ENCODE data around the gene MAEA.

MAEA gene

GRCh38 chr4:1355378-1355777 lies 65.7 kb downstream of the MAEA start:
- no peak for DNase-seq

DNA sequence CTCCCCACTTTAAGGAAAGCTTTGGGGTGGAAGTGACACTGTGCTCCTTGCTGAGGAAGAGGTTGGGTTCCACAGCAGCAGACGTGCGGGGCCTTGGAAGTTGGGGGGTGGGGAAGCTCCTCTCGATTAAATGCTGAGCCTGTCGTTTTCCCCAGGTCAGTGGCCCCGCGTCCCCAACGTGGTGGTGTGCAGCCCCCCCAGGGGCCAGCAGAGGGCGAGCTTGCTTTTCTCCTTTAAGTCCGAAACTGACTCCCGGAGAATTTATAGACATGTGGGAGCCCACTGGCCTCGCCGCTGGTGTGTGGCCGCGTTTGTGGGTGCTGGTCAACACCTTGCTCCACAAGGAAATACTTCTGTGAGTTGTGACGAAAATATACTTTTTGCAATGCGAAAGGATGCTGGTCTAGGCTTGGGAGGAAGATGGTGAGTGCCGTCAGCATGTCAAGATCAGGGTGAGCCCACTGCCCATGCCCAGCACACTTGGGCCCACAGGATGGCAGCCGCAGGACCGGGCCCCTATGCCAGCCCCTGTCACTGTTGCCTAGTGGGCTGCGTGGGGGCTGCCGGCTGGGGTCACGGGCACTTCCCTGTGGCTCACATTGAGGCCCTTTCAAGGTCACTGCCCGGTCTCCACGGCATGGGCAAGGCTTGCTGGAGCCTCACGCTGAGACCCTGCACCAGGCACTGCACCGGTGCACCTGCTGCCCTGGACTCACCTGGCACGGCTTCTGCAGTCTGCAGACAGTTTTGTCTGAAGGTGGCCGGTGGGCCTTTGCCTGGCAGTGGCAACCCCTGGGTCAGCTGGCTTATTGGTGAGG lies 66.7 kb downstream of the MAEA start:
- DNase-seq = no peak

DNA sequence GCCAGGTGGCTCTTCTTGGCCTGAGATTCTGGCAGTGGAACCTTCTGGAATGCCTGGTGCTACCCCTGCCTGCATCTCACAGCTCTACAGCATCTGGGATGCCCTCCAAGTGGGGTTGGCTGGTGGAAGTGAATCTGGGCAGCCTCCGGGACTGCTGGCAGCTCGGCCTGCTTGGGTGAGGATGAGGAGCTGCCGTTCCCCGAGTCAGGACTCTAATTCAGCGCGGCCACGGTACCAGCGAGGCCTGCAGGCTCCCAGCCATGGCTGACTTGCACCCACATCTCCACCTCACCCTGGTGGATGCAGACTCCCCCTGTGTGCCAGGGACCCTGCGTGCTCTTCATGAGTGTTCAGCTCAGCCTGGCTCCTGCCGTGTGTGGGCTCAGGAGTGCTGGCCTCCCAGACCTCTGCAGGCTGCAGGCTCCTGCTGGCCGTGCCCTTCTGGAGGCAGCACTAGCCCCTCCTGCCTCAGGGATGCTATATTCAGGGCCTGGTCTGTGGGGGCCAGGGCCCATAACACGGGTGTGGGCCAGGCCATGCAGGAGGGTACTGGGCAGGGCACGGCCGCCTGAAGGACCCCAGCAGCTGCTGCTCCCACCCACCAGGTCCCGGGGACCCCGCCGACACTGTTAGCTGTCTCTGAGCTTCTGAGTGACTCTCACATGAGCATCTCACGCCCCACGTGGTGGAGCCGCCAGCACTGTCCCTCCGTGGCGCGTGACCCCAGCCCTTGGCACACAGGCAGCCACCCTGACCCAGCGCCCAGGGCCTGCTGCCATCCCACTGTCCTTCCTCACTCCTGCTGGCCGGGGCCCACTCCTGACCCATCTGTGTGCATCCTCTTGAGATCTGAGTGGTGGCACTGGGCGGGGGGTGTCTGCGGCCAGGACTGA lies 67.9 kb downstream of the MAEA start:
- no peak for DNase-seq

DNA sequence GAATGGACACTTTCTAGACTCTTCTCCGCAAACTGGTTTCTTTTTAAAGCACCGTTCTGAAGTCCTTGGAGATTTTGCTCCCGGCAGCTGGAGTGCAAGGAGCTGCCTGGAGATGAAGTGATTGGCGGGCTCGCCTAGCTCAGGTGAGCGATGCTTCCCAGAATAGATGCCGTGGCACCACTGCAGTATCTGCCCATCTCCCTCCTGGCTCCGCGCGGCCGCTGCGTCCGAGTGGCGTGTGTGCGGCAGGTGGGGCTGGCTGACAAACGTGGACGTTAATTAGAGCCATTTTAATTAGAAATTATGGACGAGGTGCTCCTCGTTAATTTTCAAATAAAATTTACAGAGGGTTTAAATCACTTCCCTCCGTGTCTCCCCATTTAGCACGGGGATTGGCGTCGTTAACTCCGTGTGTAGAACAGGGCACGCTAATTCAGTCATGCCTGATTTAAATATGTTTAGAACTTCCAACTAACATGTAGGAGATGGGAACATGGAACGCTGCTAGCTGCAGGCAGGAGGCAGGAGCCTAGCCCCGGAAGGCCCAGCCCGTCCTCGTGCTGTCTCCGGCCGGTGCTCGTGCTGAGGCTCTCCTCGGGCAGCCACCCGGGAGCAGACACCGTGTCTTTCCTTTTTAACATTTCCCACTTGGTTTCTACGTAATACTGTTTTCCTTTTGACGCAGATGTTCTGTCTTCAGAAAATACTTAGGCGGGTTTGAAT lies 68.9 kb downstream of the MAEA start:
- no peak for DNase-seq

DNA sequence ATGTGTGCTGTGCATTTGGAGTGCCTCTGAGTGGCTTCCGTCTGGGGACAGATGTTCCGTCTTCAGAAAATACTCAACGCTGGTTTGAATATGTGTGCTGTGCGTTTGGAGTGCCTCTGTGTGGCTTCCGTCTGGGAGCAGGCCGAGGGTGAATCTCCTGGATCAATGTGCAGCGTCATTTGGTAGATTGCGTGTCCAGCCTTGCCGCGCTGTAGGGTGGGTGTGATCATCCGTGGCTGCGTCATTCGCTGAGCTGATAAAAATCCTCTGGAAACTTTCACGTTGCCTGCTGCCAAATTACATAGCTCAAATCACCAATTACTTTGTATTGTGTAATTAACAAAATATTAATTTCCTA lies 69.4 kb downstream of the MAEA start:
- no peak for DNase-seq

DNA sequence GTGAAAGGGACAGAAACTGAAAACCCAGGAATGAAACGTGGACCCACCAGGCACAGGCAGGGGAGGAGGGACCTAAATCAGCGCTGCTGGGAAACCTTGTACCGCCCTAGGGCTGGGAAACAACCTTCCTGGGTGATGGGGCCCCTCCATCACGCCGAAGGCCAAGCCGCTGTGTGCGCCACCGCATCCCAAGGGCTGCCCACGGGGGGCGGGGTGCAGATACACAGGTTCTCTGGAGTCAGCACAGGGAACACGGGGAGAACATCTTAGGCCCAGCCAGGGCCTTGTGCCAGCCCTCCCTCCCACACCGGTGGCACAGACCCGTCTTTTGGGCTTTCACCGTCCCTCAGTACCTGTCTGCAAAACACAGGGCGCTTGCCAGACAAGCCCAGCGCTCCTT lies 70.3 kb downstream of the MAEA start:
- DNase-seq = no peak

DNA sequence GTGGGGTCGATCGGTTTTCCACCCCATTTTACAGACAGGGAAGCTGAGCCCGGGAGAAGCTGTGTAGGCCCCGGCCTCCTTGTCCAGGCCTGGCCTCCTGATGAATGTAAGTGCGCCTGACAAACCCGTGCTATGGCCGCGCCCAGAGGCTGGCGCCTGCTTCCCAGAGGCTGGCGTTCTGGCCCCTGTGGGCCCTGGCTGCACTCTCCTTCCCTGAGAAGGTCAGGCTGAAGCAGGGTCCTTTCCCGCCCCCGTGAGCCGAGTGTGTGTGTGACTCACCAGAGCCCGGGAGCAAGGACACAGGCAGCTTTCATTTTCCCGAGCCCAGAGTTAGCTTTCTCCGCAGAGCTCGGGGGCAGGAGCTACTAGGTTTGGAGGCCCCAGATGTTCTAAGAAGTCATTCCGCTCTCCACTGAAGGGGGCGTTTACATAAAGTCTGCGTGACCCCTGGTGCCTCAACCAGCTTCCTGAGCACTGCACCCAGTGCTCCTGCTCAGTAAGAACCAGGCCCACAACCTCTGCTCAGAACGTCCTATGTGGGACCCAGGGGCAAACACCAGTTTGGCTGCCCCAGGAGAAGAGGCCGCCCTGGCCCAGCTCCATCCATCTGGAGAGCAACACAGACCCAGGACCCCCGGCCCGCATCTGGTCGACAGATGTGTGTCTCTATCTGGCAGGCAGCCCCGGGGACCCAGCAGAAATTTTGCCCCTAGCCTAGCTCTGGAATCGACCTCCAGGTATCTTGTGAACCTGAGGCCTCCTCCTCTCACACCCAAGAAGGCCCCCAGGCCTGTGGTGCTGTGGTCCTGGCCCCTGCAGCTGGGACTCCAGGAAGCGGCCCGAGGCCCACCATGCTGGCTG lies 71.0 kb downstream of the MAEA start:
- no peak for DNase-seq

DNA sequence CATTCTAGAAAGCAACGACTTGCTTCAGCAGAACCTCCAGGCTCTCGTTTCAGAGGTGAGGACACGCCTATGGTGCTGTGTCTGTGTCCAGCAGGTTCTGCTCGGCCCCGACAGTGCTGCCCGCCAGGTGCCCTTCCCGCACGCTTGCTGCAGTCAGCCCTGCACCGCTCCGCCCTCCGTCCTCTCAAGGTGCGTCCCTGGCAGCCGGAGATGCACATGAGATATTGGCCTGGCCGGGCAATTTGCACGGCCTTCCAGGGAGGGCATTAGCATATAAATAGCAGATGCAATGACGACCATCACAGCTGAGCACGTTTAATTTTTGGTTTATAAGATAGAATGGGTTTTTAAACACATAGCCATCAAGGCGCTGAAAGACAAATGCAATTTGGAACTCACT lies 71.7 kb downstream of the MAEA start:
- no peak for DNase-seq

DNA sequence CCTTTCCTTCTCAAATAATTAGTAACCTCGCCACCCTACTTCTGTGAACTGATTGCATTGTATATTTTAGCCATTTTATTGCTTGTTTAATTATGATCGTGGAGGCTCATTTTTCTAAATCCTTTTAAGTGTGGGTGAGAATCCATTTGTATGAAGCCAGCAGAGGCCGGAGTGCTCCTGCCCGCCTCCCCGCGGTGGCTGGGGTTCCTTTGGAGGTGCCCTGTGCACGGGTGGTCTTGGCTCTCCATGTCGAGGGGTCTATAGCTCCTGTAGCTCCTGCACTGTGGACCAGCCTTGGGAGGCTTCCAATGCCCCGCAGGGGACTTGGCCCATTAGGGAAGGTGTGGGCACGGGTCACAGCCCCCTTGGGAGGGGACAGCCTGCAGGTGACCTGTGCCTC lies 72.4 kb downstream of the MAEA start:
- no peak for DNase-seq

- no peak for DNase-seq
Measured at GRCh38 chr4:1362521-1362920, 72.8 kb downstream of the MAEA start.

GRCh38 chr4:1363513-1363912 lies 73.8 kb downstream of the MAEA start:
- DNase-seq = no peak

GRCh38 chr4:1364217-1364616 lies 74.5 kb downstream of the MAEA start:
- no peak for DNase-seq

- no peak for DNase-seq
Measured at GRCh38 chr4:1364748-1365147, 75.1 kb downstream of the MAEA start.

- no peak for DNase-seq
Measured at GRCh38 chr4:1365271-1366178, 75.8 kb downstream of the MAEA start.

- no peak for DNase-seq
Measured at GRCh38 chr4:1366371-1367229, 76.9 kb downstream of the MAEA start.

- DNase-seq = no peak
Measured at GRCh38 chr4:1367230-1367935, 77.7 kb downstream of the MAEA start.

- no peak for DNase-seq
Measured at GRCh38 chr4:1367936-1368289, 78.2 kb downstream of the MAEA start.

- DNase-seq = no peak
Measured at GRCh38 chr4:1368421-1369090, 78.9 kb downstream of the MAEA start.

DNA sequence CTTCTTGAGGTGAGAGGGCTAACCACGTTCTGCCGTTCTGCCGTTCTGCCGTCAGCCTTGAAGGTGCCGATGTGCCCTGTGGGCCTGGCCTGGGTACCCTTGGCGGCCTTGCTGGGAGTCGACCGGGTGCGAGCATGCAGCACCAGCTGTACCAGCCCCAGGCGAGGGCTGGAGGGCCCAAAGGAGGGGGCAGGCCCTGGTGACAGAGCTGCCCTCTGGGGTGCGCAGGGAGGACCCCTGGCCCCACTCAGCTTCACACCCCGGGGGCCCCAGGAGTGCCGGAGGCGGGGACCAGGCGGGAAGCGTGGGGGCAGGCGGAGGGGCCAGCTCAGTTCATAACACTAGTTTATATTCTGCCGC lies 79.4 kb downstream of the MAEA start:
- no peak for DNase-seq

Measured in NCI-H1048 (cell line).